Liver (tissue), 3 donors: ENCODE measurements around the gene CSPG4.

Source experiments
- EGR1 ChIP-seq, 2 donors: IDR thresholded peaks; 2 replicates each; pipeline ENCODE4 v1.6.1; 2016 to 2018; ENCODE audit warnings: antibody characterized with exemption in 2 of 2, low read depth in 2 of 2
- FOXA1 ChIP-seq: IDR thresholded peaks from 2 replicates; pipeline ENCODE4 v1.6.1; 2016; ENCODE audit warnings: antibody characterized with exemption
- GABPA ChIP-seq, 2 donors: IDR thresholded peaks in 1 of 2; conservative IDR thresholded peaks in 1 of 2; 2 replicates each; pipeline ENCODE4 v1.6.1; 2016; ENCODE audit warnings: antibody characterized with exemption in 2 of 2, mild to moderate bottlenecking in 1 of 2, moderate library complexity in 1 of 2
- HNF4A ChIP-seq, 2 donors: conservative IDR thresholded peaks; 2 replicates each; pipeline ENCODE4 v1.6.1; 2016; ENCODE audit warnings: antibody characterized with exemption in 2 of 2, mild to moderate bottlenecking in 2 of 2
- JUND ChIP-seq, 2 donors: IDR thresholded peaks; 2 replicates each; pipeline ENCODE4 v1.6.1; 2016; ENCODE audit warnings: antibody characterized with exemption in 2 of 2
- NR2F2 ChIP-seq: IDR thresholded peaks from 2 replicates; pipeline ENCODE4 v1.6.1; 2016; ENCODE audit warnings: antibody characterized with exemption
- RAD21 ChIP-seq, 2 donors: IDR thresholded peaks; 2 replicates each; pipeline ENCODE4 v1.6.1; 2016; ENCODE audit warnings: antibody characterized with exemption in 2 of 2, mild to moderate bottlenecking in 2 of 2
- SP1 ChIP-seq: IDR thresholded peaks from 2 replicates; pipeline ENCODE4 v1.6.1; 2018; ENCODE audit warnings: antibody characterized with exemption, mild to moderate bottlenecking
- YY1 ChIP-seq: IDR thresholded peaks from 2 replicates; pipeline ENCODE4 v1.6.1; 2016; ENCODE audit warnings: antibody characterized with exemption, mild to moderate bottlenecking
- TF ChIP-seq, protein P1 (sequence below): fragments of 150-350 bp; IDR thresholded peaks from 2 replicates; pipeline ENCODE4 v1.5.1; 2017; ENCODE audit warnings: improper control_type of control experiment, low read depth, low read length; ENCODE audit not compliant: missing input control
- TF ChIP-seq, protein P2 (sequence below): IDR thresholded peaks from 2 replicates; pipeline ENCODE4 v1.6.1; 2016; ENCODE audit warnings: antibody characterized with exemption
- TF ChIP-seq, protein P3 (sequence below): IDR thresholded peaks from 2 replicates; pipeline ENCODE4 v1.6.1; 2016; ENCODE audit warnings: antibody characterized with exemption
- donor health status: healthy.
- donor health status: healthy.

- TF ChIP-seq, protein P1, sequence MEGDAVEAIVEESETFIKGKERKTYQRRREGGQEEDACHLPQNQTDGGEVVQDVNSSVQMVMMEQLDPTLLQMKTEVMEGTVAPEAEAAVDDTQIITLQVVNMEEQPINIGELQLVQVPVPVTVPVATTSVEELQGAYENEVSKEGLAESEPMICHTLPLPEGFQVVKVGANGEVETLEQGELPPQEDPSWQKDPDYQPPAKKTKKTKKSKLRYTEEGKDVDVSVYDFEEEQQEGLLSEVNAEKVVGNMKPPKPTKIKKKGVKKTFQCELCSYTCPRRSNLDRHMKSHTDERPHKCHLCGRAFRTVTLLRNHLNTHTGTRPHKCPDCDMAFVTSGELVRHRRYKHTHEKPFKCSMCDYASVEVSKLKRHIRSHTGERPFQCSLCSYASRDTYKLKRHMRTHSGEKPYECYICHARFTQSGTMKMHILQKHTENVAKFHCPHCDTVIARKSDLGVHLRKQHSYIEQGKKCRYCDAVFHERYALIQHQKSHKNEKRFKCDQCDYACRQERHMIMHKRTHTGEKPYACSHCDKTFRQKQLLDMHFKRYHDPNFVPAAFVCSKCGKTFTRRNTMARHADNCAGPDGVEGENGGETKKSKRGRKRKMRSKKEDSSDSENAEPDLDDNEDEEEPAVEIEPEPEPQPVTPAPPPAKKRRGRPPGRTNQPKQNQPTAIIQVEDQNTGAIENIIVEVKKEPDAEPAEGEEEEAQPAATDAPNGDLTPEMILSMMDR, result no peak
- TF ChIP-seq JUND (IDR thresholded peaks at IDR 0.05) (no peak), YY1 (no peak), GABPA (IDR thresholded peaks at IDR 0.05 in 1 of 2, conservative IDR thresholded peaks at IDR 0.05 in 1 of 2) (no peak), EGR1 (IDR thresholded peaks at IDR 0.05; ENCODE audit: low read depth in 2 of 2) (no peak), SP1 (no peak), FOXA1 (no peak), RAD21 (IDR thresholded peaks at IDR 0.05) (no peak), NR2F2 (no peak), HNF4A (conservative IDR thresholded peaks at IDR 0.05) (no peak)
- TF ChIP-seq, protein P2, sequence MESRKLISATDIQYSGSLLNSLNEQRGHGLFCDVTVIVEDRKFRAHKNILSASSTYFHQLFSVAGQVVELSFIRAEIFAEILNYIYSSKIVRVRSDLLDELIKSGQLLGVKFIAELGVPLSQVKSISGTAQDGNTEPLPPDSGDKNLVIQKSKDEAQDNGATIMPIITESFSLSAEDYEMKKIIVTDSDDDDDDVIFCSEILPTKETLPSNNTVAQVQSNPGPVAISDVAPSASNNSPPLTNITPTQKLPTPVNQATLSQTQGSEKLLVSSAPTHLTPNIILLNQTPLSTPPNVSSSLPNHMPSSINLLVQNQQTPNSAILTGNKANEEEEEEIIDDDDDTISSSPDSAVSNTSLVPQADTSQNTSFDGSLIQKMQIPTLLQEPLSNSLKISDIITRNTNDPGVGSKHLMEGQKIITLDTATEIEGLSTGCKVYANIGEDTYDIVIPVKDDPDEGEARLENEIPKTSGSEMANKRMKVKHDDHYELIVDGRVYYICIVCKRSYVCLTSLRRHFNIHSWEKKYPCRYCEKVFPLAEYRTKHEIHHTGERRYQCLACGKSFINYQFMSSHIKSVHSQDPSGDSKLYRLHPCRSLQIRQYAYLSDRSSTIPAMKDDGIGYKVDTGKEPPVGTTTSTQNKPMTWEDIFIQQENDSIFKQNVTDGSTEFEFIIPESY, result no peak
- TF ChIP-seq, protein P3, sequence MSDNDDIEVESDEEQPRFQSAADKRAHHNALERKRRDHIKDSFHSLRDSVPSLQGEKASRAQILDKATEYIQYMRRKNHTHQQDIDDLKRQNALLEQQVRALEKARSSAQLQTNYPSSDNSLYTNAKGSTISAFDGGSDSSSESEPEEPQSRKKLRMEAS, result no peak
Observed at GRCh38 chr15:75695634-75696310, 16.9 kb downstream of the CSPG4 start.
